Fibroblast of villous mesenchyme (primary cell): ENCODE measurements around the gene LACC1. TPM values are rescaled to one million over a fixed set of nuclear protein-coding genes. Genes with fewer than 3 reads are reported as not detected.

Source experiments
- DNase-seq: peaks from one replicate; pipeline ENCODE4 v3.0.0-alpha.2; 2010; ENCODE audit warnings: low read depth
- H3K4me3 ChIP-seq: 2 replicates; pipeline ENCODE4 v1.5.1; 2011; ENCODE audit warnings: low read depth, mild to moderate bottlenecking, low read length
- CTCF ChIP-seq: IDR thresholded peaks from 2 replicates; pipeline ENCODE4 v1.5.1; 2012; ENCODE audit warnings: low read depth, mild to moderate bottlenecking, low read length; ENCODE audit not compliant: insufficient read depth
- total RNA-seq: library from RNA; depleted of rRNA; stranded (reverse); fragments of >200 nt; gene quantifications from 2 replicates; pipeline ENCODE4 v1.2.3, GENCODE V29; 2012

The LACC1 gene
- total RNA-seq, 1 donor, result 9.1 TPM

GRCh38 chr13:43908156-43909126, 28.7 kb downstream of the LACC1 start:
- no peak overlapping the region for H3K4me3 ChIP-seq
- TF ChIP-seq CTCF, result peak; percentile 45

DNA sequence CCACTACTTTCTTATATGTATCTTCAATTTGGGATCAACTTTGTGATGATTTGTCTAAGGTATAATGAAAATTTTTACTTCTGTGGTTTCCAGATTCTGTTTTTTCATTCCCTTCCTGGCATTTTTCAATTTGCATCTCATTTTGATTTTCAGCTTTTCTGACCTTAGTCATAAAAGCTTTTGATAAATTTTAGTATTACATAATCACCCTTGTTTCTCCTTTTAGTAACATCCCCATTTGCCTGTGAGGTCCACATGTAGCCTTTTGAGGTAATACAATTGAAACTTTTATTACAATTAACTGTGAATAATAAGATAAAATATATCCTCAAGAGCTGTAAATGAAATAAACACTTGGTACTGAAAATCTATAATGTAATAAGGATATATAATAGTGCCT, 31.2 kb downstream of the LACC1 start:
- no peak for TF ChIP-seq CTCF
- DNase-seq, result no peak
- no peak overlapping the region for H3K4me3 ChIP-seq

More at GRCh38 chr13:43908156-43909126, 28.7 kb downstream of the LACC1 start:
- DNase-seq, result peak; percentile 57

- DNase-seq, result no peak
- H3K4me3 ChIP-seq, result no peak overlapping the region
- no peak for TF ChIP-seq CTCF
Observed at GRCh38 chr13:43911278-43911677, 31.6 kb downstream of the LACC1 start.

DNA sequence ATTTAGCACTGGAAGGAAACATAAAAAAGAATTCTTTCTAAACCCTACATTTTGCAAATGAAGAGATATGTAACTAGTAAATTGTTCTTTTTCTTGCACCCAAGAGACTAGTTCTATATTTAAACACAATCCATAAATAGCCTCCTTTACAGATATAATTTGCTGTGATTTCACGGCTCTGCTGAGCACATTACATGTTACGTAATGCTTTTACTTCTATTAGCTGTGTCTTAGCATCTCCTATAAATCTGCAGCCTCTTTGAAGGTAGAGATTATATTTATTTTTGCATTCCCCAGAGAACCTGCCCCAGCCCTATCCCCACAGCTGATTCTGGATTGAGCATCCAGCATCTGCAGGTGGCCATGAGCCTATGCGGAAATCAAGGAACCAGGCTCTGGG, 32.2 kb downstream of the LACC1 start:
- no peak for TF ChIP-seq CTCF
- DNase-seq, result no peak
- no peak overlapping the region for H3K4me3 ChIP-seq

- no peak for TF ChIP-seq CTCF
- H3K4me3 ChIP-seq, result no peak overlapping the region
- no peak for DNase-seq
Observed at GRCh38 chr13:43915451-43915850, 35.7 kb downstream of the LACC1 start.

DNA sequence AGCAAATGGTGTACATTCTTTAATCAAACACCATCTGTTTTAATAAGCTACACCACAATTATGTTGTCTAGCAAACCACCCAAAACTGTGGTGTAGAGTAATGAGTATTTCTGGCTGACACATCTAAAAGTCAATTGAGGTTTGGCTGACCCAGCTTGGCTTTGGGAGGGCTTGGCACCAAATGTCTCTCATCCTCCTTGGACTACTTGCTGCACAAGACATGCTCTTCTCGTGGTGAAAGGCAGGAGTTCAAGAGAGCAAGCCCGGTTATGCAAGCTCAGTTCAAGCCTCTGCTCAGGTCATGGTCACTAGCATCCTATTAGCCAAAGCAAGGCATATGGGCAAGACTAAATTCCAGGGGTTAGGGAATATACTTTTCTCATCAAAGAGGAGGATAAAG, 37.1 kb downstream of the LACC1 start:
- no peak overlapping the region for H3K4me3 ChIP-seq
- no peak for TF ChIP-seq CTCF
- DNase-seq, result no peak
